Measurements from ENCODE around the gene NOS1AP. TPM values are rescaled to one million over a fixed set of nuclear protein-coding genes. Genes with fewer than 3 reads are reported as not detected.

Gene NOS1AP
- polyA plus RNA-seq, 3 donors: 0.12 TPM; not detected in 2

DNA sequence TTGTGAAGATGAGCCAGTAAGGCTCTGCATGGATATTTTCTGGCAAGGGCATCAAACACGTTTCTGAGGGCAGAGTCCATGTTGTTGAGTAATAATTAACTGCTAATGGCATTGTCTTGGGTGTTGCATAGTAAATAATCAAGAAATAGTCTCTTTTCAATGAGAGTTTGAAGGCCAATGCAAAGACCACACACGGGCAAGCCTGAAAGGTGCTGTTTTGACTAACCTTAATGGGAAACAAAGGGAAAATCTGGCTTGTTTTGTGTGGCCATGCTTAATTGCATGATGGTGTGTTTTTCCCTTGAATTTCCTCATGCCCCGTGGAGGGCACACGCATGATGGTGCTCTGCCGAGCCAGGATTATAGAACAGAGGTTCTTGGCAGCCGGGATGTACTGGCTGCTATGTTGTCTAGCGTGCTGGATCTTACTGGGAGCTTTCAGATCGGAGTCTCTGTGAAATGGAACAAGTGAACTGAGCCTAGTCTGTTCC is 127.6 kb downstream of the NOS1AP start:
- no peaks in the 10 kb centered on the region for H3K79me2 ChIP-seq (ENCODE audit: insufficient read depth, low read length)
- peaks cover 5% of the 10 kb centered on the region for H3K4me1 Mint-ChIP-seq

DNA sequence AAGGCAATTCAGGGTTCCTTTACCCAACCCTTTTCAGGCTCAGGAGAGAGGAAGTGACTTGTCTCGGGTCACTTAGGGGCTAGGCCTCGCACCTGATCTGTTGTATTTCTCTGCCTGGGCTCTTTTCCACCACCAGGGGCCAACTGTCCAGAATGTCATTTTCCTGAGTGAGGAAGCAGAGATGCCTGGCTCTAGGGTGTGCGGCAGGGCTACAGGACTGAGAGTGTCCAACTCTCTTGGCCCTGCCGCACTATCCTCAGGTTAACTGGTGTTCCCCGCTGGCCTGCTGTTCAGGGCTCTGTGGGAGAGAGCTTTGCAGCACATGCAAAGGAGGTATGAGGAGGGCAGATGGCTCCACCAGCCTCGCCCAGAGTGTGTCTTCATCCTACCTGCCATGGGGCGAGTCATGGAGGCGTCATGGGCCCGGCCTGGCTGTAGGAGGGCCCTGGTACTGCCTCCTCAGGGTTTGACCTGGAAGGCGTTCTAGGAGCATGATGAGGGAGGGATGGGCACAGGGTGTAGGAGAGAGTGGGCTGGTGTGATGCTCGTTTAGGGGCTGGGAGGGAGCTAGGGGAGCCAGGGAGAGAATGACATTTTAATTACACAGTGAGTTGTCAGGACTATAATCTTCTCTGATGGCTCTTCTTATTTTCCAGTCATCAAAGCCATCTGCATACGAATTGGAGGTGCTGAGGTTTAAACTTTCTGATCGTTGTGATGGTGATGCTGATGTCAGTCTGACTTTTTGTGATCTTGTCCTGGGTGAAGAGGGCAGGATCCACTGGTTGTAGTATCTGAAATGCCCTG is 128.3 kb downstream of the NOS1AP start:
- Histone ChIP-seq H3K36me3 (replicated peaks in 1 of 2; ENCODE audit: control insufficient read depth in 1 of 2, insufficient read depth in 2 of 2, low read length in 2 of 2) (no peaks in the 10 kb centered on the region), H3K27me3 (ENCODE audit: control insufficient read depth in 2 of 2, insufficient read depth in 2 of 2, low read length in 2 of 2) (no peaks in the 10 kb centered on the region), H3K9me3 (replicated peaks in 1 of 2; ENCODE audit: control insufficient read depth in 1 of 2, insufficient read depth in 1 of 2, low read length in 2 of 2) (no peaks in the 10 kb centered on the region), H4K20me1 (ENCODE audit: insufficient read depth, low read length) (no peaks in the 10 kb centered on the region), H3K4me1 (ENCODE audit: control insufficient read depth in 1 of 2, insufficient read depth in 2 of 2, low read length in 2 of 2) (peaks cover 0 to 4% of the 10 kb centered on the region in 2 donors), H3K9ac (ENCODE audit: insufficient read depth, low read length, poor library complexity, severe bottlenecking) (no peak overlapping the region), H3K4me2 (replicated peaks; ENCODE audit: extremely low read depth, low read length, poor library complexity, severe bottlenecking) (no peak overlapping the region), H2AFZ (ENCODE audit: insufficient read depth, low read depth, low read length, poor library complexity, severe bottlenecking) (no peak overlapping the region), H3K27ac (ENCODE audit: low read depth in 1 of 2, low read length in 2 of 2) (no peak overlapping the region), H3K79me2 (ENCODE audit: insufficient read depth, low read length) (no peaks in the 10 kb centered on the region), H3K4me3 (replicated peaks in 1 of 3; ENCODE audit: low read depth in 2 of 3, low read length in 3 of 3) (no peak overlapping the region)
- Mint-ChIP-seq H3K9me3 (peaks cover 0 to 2% (median 0%) of the 10 kb centered on the region in 7 donors), H3K27me3 (ENCODE audit: low read depth in 3 of 3) (peaks cover 6 to 7% (median 6%) of the 10 kb centered on the region in 3 donors), H3K27ac (no peak overlapping the region), H3K36me3 (no peaks in the 10 kb centered on the region), H3K4me1 (peaks cover 5% of the 10 kb centered on the region), H3K4me3 (no peak overlapping the region)
- TF ChIP-seq, protein P1, sequence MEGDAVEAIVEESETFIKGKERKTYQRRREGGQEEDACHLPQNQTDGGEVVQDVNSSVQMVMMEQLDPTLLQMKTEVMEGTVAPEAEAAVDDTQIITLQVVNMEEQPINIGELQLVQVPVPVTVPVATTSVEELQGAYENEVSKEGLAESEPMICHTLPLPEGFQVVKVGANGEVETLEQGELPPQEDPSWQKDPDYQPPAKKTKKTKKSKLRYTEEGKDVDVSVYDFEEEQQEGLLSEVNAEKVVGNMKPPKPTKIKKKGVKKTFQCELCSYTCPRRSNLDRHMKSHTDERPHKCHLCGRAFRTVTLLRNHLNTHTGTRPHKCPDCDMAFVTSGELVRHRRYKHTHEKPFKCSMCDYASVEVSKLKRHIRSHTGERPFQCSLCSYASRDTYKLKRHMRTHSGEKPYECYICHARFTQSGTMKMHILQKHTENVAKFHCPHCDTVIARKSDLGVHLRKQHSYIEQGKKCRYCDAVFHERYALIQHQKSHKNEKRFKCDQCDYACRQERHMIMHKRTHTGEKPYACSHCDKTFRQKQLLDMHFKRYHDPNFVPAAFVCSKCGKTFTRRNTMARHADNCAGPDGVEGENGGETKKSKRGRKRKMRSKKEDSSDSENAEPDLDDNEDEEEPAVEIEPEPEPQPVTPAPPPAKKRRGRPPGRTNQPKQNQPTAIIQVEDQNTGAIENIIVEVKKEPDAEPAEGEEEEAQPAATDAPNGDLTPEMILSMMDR (IDR thresholded peaks at IDR 0.05): no peak
- no peak for DNase-seq
- intact Hi-C loops (cut with micrococcal nuclease): no loop called here
- 85% methylated on average over 10 of the region's 13 CpGs for WGBS (ENCODE audit: insufficient coverage)

More for the DNA sequence above, 127.6 kb downstream of the NOS1AP start:
- Histone ChIP-seq H3K4me3 (replicated peaks in 1 of 3; ENCODE audit: low read depth in 2 of 3, low read length in 3 of 3) (no peak overlapping the region), H3K9ac (ENCODE audit: insufficient read depth, low read length, poor library complexity, severe bottlenecking) (no peak overlapping the region), H3K4me2 (replicated peaks; ENCODE audit: extremely low read depth, low read length, poor library complexity, severe bottlenecking) (no peak overlapping the region), H3K4me1 (ENCODE audit: control insufficient read depth in 1 of 2, insufficient read depth in 2 of 2, low read length in 2 of 2) (peaks cover 0 to 4% of the 10 kb centered on the region in 2 donors), H3K9me3 (replicated peaks in 1 of 2; ENCODE audit: control insufficient read depth in 1 of 2, insufficient read depth in 1 of 2, low read length in 2 of 2) (no peaks in the 10 kb centered on the region), H3K27me3 (ENCODE audit: control insufficient read depth in 2 of 2, insufficient read depth in 2 of 2, low read length in 2 of 2) (no peaks in the 10 kb centered on the region), H2AFZ (ENCODE audit: insufficient read depth, low read depth, low read length, poor library complexity, severe bottlenecking) (no peak overlapping the region), H3K36me3 (replicated peaks in 1 of 2; ENCODE audit: control insufficient read depth in 1 of 2, insufficient read depth in 2 of 2, low read length in 2 of 2) (no peaks in the 10 kb centered on the region), H4K20me1 (ENCODE audit: insufficient read depth, low read length) (no peaks in the 10 kb centered on the region), H3K27ac (ENCODE audit: low read depth in 1 of 2, low read length in 2 of 2) (no peak overlapping the region)
- no peaks in the 10 kb centered on the region for H3K36me3 Mint-ChIP-seq
- TF ChIP-seq, protein P1 (IDR thresholded peaks at IDR 0.05): no peak
- H3K27me3 Mint-ChIP-seq (ENCODE audit: low read depth in 3 of 3): peaks cover 6% of the 10 kb centered on the region in 3 donors
- 93% methylated on average over 8 of the region's 8 CpGs for WGBS (ENCODE audit: insufficient coverage)
- H3K9me3 Mint-ChIP-seq: peaks cover 0 to 2% (median 0%) of the 10 kb centered on the region in 7 donors
- intact Hi-C loops (cut with micrococcal nuclease): no loop called here
- DNase-seq: no peak
- H3K27ac Mint-ChIP-seq: no peak overlapping the region
- H3K4me3 Mint-ChIP-seq: no peak overlapping the region
